H1 (cell line): ENCODE measurements around the gene CD300LB.

Source experiments
- POLR2A ChIP-seq, 2 experiments: IDR thresholded peaks; 1 replicate in 1 of 2; 2 replicates in 1 of 2; pipeline ENCODE4 v1.6.1; 2011; ENCODE audit warnings: low read depth in 2 of 2, low read length in 2 of 2, mild to moderate bottlenecking in 2 of 2; ENCODE audit errors: control extremely low read depth in 1 of 2
- RFX5 ChIP-seq: IDR thresholded peaks from 2 replicates; pipeline ENCODE4 v1.6.1; 2011; ENCODE audit warnings: low read depth, low read length, improper control_type of control experiment, borderline replicate concordance

GRCh38 chr17:74547736-74548135 is 16.5 kb upstream of the CD300LB start:
- TF ChIP-seq RFX5, result no peak
- TF ChIP-seq POLR2A (IDR thresholded peaks at IDR 0.05; ENCODE audit: control extremely low read depth in 1 of 2, low read depth in 2 of 2, low read length in 2 of 2), result no peak
